Esophagus squamous epithelium (tissue), 4 donors: ENCODE data around the gene TCF3.

Source experiments
- CTCF ChIP-seq, 6 experiments: fragments of 450-650 bp in 4 of 6; fragments of 200-600 bp in 2 of 6; sonication (generic) in 2 of 6; IDR thresholded peaks; one replicate each; pipeline ENCODE4 v1.5.1; 2016 to 2019; ENCODE audit warnings: antibody characterized with exemption in 6 of 6, mild to moderate bottlenecking in 4 of 6, moderate library complexity in 4 of 6
- POLR2A ChIP-seq, 4 donors: fragments of 450-650 bp; IDR thresholded peaks; one replicate each; pipeline ENCODE4 v1.6.1; 2017; ENCODE audit warnings: antibody characterized with exemption in 4 of 4, mild to moderate bottlenecking in 4 of 4, moderate library complexity in 3 of 4

- no peak for TF ChIP-seq CTCF (IDR thresholded peaks at IDR 0.05)
- TF ChIP-seq POLR2A (IDR thresholded peaks at IDR 0.05) = no peak
Observed at GRCh38 chr19:1645299-1645698, 7.1 kb downstream of the TCF3 start.
